Thyroid gland (tissue), 4 donors: Measurements from ENCODE around the gene KIF5C. TPM values are rescaled to one million over a fixed set of nuclear protein-coding genes. Genes with fewer than 3 reads are reported as not detected.

Experiments
- DNase-seq, 2 donors: peaks; one replicate each; pipeline ENCODE4 v3.0.0-alpha.2; 2019
- H3K27ac ChIP-seq, 3 donors: fragments of 200-600 bp; sonication (generic); 1 replicate in 2 of 3; 2 replicates in 1 of 3; pipeline ENCODE4 v1.5.1; 2016 to 2019; ENCODE audit warnings: mild to moderate bottlenecking in 1 of 3, moderate library complexity in 1 of 3
- H3K27me3 ChIP-seq: fragments of 200-600 bp; sonication (generic); one replicate; pipeline ENCODE4 v1.5.1; 2019
- H3K36me3 ChIP-seq, 2 donors: fragments of 200-600 bp; sonication (generic); one replicate each; pipeline ENCODE4 v1.5.1; 2016 to 2019
- H3K4me1 ChIP-seq, 2 donors: fragments of 200-600 bp; sonication (generic); one replicate each; pipeline ENCODE4 v1.5.1; 2017 to 2019
- H3K4me3 ChIP-seq, 3 donors: fragments of 200-600 bp; sonication (generic); replicated peaks in 1 of 3; 1 replicate in 2 of 3; 2 replicates in 1 of 3; pipeline ENCODE4 v1.5.1; 2016; ENCODE audit warnings: mild to moderate bottlenecking in 1 of 3
- H3K9me3 ChIP-seq: fragments of 200-600 bp; sonication (generic); one replicate; pipeline ENCODE4 v1.5.1; 2017
- POLR2A ChIP-seq, 2 donors: fragments of 450-650 bp; IDR thresholded peaks; one replicate each; pipeline ENCODE4 v1.6.1; 2017; ENCODE audit warnings: antibody characterized with exemption in 2 of 2, mild to moderate bottlenecking in 2 of 2, moderate library complexity in 1 of 2
- WGBS, 2 donors: methylation state at CpG; one replicate each; pipeline ENCODE4 v1.1.5; 2017; 5-methylcytosine and 5-hydroxymethylcytosine counted together
- intact Hi-C: fragments of 100-400 bp; cut with DNase I; formaldehyde crosslinking; loops from one replicate; pipeline ENCODE4 v1.15.1; 2023
- total RNA-seq, 4 donors: library from RNA; depleted of rRNA; stranded (reverse); fragments of >200 nt; gene quantifications; one replicate each; pipeline ENCODE4 v1.2.3, GENCODE V29; 2016
- TF ChIP-seq, protein P1 (sequence below), 6 experiments: fragments of 200-600 bp in 3 of 6; fragments of 450-650 bp in 3 of 6; sonication (generic) in 3 of 6; IDR thresholded peaks; one replicate each; pipeline ENCODE4 v1.5.1; 2016 to 2019; ENCODE audit warnings: antibody characterized with exemption in 6 of 6, mild to moderate bottlenecking in 2 of 6, inconsistent platforms in 1 of 6, moderate library complexity in 1 of 6

Gene KIF5C
- total RNA-seq, 4 donors from 2014 or later = 1.9 to 2.8 (median 2.3) TPM

DNA sequence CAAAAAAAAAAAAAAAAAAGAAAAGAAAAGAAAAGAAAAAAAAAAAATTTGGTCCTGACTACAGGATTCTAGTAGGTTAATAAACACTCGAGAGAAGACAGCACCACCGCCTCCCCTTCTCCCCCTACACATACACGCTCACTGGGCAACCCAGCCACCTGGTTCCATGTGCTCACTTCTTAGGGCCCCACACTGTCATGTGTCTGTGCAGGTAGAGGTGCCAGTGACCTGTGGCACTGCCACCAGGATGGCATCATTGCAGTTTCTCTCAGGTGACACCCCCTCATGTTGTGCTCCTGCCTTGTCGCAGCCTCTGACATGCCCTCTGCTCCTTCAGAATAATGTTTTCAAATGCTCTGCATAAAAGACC is 123.8 kb downstream of the KIF5C start:
- H3K27me3 ChIP-seq = no peaks in the 10 kb centered on the region
- H3K36me3 ChIP-seq = no peaks in the 10 kb centered on the region
- intact Hi-C loops = no loop called here
- H3K27ac ChIP-seq = no peak overlapping the region
- no peaks in the 10 kb centered on the region for H3K4me1 ChIP-seq
- H3K9me3 ChIP-seq = no peaks in the 10 kb centered on the region
- 90 to 97% methylated on average over 4 of the region's 4 CpGs for WGBS, 2 donors
- no peak overlapping the region for H3K4me3 ChIP-seq
- no peak for DNase-seq
- no peak for TF ChIP-seq POLR2A (IDR thresholded peaks at IDR 0.05)
- TF ChIP-seq, protein P1, sequence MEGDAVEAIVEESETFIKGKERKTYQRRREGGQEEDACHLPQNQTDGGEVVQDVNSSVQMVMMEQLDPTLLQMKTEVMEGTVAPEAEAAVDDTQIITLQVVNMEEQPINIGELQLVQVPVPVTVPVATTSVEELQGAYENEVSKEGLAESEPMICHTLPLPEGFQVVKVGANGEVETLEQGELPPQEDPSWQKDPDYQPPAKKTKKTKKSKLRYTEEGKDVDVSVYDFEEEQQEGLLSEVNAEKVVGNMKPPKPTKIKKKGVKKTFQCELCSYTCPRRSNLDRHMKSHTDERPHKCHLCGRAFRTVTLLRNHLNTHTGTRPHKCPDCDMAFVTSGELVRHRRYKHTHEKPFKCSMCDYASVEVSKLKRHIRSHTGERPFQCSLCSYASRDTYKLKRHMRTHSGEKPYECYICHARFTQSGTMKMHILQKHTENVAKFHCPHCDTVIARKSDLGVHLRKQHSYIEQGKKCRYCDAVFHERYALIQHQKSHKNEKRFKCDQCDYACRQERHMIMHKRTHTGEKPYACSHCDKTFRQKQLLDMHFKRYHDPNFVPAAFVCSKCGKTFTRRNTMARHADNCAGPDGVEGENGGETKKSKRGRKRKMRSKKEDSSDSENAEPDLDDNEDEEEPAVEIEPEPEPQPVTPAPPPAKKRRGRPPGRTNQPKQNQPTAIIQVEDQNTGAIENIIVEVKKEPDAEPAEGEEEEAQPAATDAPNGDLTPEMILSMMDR (IDR thresholded peaks at IDR 0.05) = no peak

DNA sequence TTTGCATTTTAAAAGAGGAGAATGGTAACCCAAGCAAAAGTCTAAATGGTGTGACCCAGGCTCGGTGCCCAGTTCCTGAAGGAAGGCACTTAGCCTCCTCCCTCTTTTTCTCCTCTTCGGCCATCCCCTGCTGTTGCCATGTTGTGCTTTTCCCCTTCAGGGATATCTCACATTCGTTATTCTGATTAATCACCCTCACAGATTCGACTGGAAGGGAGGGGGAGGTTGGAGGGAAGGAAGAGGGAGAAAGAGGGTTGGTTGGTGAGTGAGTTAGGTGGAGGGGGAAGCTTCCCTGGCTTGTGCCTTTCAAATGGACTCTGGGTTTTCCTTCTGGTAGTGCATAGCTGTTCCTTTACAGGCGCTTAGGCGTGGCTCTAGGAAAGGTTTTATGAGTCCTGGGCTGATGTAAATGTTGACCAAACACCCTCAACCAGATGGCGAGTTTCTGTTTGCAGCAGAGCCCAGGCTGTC is 124.5 kb downstream of the KIF5C start:
- Histone ChIP-seq H3K4me1 (no peaks in the 10 kb centered on the region), H3K27ac (no peak overlapping the region), H3K4me3 (no peak overlapping the region), H3K36me3 (no peaks in the 10 kb centered on the region), H3K27me3 (no peaks in the 10 kb centered on the region), H3K9me3 (no peaks in the 10 kb centered on the region)
- WGBS, 2 donors = 42 to 50% methylated on average over 7 of the region's 7 CpGs
- intact Hi-C loops = no loop called here
- TF ChIP-seq POLR2A (IDR thresholded peaks at IDR 0.05) = no peak
- TF ChIP-seq, protein P1 (IDR thresholded peaks at IDR 0.05) = no peak
- DNase-seq = no peak

DNA sequence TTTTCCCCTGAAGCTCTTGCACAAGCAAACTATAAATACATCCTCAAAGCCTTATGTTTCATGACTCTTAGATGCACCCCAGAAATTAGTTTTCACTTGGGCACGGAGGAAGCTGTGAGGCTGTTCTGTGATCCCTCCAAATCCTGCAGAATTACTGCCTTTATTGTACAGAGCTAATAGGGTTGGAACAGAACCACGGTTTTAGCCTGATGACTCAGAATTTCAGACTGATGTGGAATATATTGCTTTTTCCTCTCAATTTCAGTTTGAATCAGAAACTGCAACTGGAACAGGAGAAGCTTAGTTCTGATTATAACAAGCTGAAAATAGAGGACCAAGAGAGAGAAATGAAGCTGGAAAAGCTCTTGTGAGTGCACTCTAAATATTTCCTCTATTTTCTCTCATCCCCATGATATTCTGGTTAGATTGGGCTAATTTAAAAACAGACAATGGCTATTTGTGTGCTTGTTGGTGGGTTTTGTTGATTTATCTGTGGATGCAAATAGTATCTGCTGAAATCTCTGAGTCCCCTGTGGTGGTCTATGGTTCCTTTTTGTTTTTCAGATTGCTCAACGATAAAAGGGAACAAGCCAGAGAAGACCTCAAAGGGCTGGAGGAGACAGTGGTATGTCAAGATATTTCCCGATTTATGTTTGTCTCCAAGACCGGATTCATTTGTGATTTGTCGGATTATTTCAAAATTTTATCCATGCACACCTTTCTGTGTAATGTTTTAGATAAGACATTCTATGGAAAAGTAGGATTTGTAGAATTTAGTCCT is 125.3 kb downstream of the KIF5C start:
- 68 to 69% methylated on average over 6 of the region's 6 CpGs for WGBS, 2 donors
- Histone ChIP-seq H3K27me3 (no peaks in the 10 kb centered on the region), H3K9me3 (no peaks in the 10 kb centered on the region), H3K36me3 (no peaks in the 10 kb centered on the region), H3K4me1 (no peaks in the 10 kb centered on the region), H3K4me3 (no peak overlapping the region), H3K27ac (no peak overlapping the region)
- TF ChIP-seq, protein P1 (IDR thresholded peaks at IDR 0.05) = no peak
- TF ChIP-seq POLR2A (IDR thresholded peaks at IDR 0.05) = no peak
- DNase-seq = no peak
- intact Hi-C loops = no loop called here

DNA sequence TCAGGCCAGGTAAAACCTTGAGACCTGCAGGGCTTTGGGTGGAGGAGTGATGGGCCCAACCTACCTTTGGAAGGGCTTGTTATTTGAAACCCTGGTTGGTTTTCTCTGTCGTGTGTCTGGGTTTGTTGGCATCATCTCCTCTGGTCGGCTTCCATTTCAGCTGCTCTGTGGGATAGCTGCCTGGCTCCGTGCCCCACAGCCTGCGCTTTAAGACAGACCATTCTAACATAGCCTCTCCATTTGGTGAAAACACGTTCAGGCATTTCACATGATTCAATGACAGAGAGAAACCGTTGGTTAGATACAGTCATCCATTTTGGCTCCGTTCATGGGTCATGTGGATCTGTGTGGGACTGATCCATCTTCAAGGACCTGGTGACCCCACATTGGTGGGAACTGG is 126.5 kb downstream of the KIF5C start:
- no peak overlapping the region for H3K4me3 ChIP-seq
- H3K27ac ChIP-seq = no peak overlapping the region
- no peak for TF ChIP-seq POLR2A (IDR thresholded peaks at IDR 0.05)
- TF ChIP-seq, protein P1 (IDR thresholded peaks at IDR 0.05) = no peak
- intact Hi-C loops = no loop called here
- H3K36me3 ChIP-seq = no peaks in the 10 kb centered on the region
- 83 to 86% methylated on average over 7 of the region's 7 CpGs for WGBS, 2 donors
- no peaks in the 10 kb centered on the region for H3K9me3 ChIP-seq
- no peaks in the 10 kb centered on the region for H3K4me1 ChIP-seq
- DNase-seq = no peak
- H3K27me3 ChIP-seq = no peaks in the 10 kb centered on the region

DNA sequence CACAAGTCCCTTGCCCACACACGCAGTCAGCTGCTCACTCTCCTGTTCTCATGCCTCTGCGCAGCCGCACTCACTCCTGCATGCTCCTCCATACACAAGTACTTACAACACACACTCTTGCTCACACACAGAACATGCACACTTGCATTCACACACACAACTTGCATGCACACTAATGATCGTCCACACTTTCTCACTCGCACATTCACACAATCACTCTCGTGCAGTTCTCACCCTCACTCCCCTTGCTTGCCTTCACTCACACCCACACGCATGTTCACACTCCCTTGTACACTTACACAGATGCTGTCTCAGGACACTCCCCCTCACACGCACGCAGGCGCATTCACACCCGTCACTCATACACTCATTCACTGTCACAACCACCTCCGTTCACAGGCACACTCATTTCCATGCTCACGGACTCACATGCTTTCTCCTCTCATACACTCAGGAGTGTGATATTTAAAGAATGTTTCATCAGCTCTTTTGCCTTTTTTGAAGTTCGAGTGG is 127.4 kb downstream of the KIF5C start:
- DNase-seq = no peak
- intact Hi-C loops = no loop called here
- no peaks in the 10 kb centered on the region for H3K36me3 ChIP-seq
- 96 to 97% methylated on average over 14 of the region's 14 CpGs for WGBS, 2 donors
- TF ChIP-seq, protein P1 (IDR thresholded peaks at IDR 0.05) = no peak
- no peak for TF ChIP-seq POLR2A (IDR thresholded peaks at IDR 0.05)
- no peak overlapping the region for H3K27ac ChIP-seq
- no peak overlapping the region for H3K4me3 ChIP-seq
- H3K27me3 ChIP-seq = no peaks in the 10 kb centered on the region
- H3K4me1 ChIP-seq = no peaks in the 10 kb centered on the region
- no peaks in the 10 kb centered on the region for H3K9me3 ChIP-seq
